Measurements from ENCODE around the gene GSS. TPM values are rescaled to one million over a fixed set of nuclear protein-coding genes. Genes with fewer than 3 reads are reported as not detected.

The GSS gene
- total RNA-seq, 6 donors from 2014 or later: 26.1 to 106 (median 34.3) TPM

- H3K36me3 ChIP-seq: no peaks in the 10 kb centered on the region
- no peak for ATAC-seq (ENCODE audit: low FRiP score in 2 of 2)
- TF ChIP-seq POLR2AphosphoS5 (IDR thresholded peaks at IDR 0.05): no peak
- TF ChIP-seq CTCF (IDR thresholded peaks at IDR 0.05): no peak
- no peak for TF ChIP-seq POLR2A (IDR thresholded peaks at IDR 0.05)
- TF ChIP-seq EP300 (IDR thresholded peaks at IDR 0.05): no peak
- DNase-seq: no peak
- H3K27me3 ChIP-seq: peaks cover 0 to 3% (median 0%) of the 10 kb centered on the region in 4 donors
- WGBS, 2 donors: 78 to 80% methylated on average over 9 to 22 of the region's 25 CpGs
- no peaks in the 10 kb centered on the region for H3K9me3 ChIP-seq
- no peak overlapping the region for H3K4me3 ChIP-seq
- no peak overlapping the region for H3K27ac ChIP-seq
- peaks cover 0 to 16% (median 1%) of the 10 kb centered on the region in 4 donors for H3K4me1 ChIP-seq
Observed at GRCh38 chr20:34985461-34986310, 30.1 kb upstream of the GSS start.

DNA sequence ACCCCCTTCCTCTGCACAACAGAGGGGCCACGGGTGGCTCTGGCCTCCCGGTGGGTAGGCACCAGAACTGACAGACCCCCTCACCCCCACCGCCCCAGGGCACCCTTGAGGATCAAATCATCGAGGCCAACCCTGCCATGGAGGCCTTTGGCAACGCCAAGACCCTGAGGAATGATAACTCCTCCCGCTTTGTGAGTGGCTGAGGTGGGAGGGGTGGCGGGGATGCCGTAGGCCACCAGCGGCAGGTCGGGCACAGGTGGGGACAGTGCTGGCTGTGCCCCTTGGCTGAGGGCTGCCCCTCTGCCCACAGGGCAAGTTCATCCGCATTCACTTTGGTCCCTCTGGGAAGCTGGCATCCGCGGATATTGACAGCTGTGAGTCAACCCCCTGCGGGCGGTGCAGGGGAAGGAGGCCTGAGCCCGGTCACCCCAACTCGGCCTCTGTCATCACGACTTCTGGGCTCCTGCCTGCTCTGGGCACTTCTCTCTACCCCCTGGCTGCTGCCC, 29.2 kb upstream of the GSS start:
- H3K36me3 ChIP-seq: no peaks in the 10 kb centered on the region
- TF ChIP-seq EP300 (IDR thresholded peaks at IDR 0.05) (no peak), POLR2AphosphoS5 (IDR thresholded peaks at IDR 0.05) (no peak), POLR2A (IDR thresholded peaks at IDR 0.05) (no peak), CTCF (IDR thresholded peaks at IDR 0.05) (no peak)
- WGBS, 2 donors: 79 to 84% methylated on average over 11 to 18 of the region's 18 CpGs
- H3K4me3 ChIP-seq: no peak overlapping the region
- H3K9me3 ChIP-seq: no peaks in the 10 kb centered on the region
- H3K27ac ChIP-seq: no peak overlapping the region
- DNase-seq (peak in 1 of 2 donors; percentile 61), ATAC-seq (ENCODE audit: low FRiP score in 2 of 2) (no peak)
- H3K27me3 ChIP-seq: peaks cover 0 to 3% (median 0%) of the 10 kb centered on the region in 4 donors
- H3K4me1 ChIP-seq: peaks cover 0 to 16% (median 1%) of the 10 kb centered on the region in 4 donors

DNA sequence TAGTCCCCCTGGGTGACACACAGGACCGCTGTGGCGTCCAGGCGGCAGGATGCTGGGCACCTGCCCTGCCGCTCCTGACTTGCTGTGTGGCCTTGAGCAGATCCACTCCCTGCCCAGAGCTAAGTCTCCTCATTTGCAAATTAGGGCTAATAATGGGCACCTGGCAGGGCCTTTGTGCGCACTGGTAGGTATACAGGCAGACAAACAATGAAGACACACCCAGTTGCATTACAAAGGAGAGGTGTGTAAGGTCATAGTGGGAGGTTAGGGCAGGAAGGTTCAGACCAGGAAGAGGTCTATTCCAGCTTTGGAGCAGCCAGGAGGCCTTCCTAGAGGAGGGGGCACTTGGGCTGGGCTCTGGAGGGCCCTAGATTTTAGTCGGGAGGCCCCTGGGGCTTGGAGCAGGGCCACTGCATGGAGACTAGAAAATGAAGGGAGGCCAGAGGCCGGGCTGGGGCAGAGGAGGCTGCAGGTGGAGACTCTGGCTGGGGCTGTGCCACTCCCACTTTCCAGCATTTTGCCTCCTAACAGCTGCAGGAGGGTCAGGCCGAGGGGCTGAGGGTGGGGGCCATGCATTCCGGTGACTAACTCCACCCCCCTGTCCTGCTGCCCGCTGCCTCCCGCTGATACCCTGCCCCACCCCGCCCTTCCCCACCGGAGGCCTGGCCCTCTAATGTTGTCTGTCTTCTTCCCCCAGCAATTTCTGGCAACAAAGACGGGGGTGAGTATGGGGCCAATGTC, 28.6 kb upstream of the GSS start:
- Histone ChIP-seq H3K36me3 (no peaks in the 10 kb centered on the region), H3K9me3 (no peaks in the 10 kb centered on the region), H3K4me3 (no peak overlapping the region), H3K4me1 (peaks cover 0 to 16% (median 1%) of the 10 kb centered on the region in 4 donors), H3K27me3 (peaks cover 0 to 3% (median 0%) of the 10 kb centered on the region in 4 donors), H3K27ac (no peak overlapping the region)
- TF ChIP-seq EP300 (IDR thresholded peaks at IDR 0.05) (no peak), POLR2A (IDR thresholded peaks at IDR 0.05) (no peak), POLR2AphosphoS5 (IDR thresholded peaks at IDR 0.05) (no peak), CTCF (IDR thresholded peaks at IDR 0.05) (no peak)
- ATAC-seq (ENCODE audit: low FRiP score in 2 of 2): no peak
- WGBS, 2 donors: 37 to 38% methylated on average over 8 to 13 of the region's 14 CpGs
- DNase-seq: peak in 1 of 2 donors; percentile 52

DNA sequence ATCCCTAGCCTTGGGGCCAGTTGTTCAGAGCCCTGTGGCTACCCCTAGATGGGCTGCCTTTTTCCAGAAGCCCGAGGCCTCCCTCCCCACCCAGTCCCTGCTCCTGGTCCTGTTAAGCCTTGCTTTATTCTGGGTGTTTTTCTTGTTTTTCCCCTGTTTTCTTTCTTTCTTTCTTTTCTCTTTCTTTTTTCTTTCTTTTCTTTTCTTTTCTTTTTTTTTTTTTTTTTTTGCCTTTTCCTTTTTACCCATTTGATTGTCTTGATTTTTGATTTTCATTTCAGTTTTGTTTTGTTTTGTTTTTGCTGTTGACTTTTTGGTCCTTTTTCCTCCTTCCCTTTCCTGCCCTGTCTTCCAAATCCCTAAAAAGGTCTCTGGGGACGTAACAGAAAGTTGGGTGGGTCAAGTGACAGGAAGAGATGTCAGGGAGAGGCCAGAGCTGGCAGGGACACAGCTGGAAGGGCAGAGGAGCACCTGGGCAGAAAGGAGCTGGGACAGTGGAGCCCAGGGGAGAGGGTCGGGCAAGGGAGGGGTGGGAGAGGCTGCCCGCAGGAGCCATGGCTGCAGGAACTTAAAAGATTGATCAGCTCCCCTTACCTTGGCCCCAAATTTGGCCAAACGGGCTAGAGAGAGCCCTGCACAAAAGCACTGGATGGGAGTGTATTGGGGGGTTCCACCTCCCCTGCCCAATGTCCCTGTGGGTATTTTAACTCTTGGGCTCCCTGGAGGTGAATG, 27.6 kb upstream of the GSS start:
- peaks cover 0 to 16% (median 1%) of the 10 kb centered on the region in 4 donors for H3K4me1 ChIP-seq
- DNase-seq: no peak
- H3K27ac ChIP-seq: no peak overlapping the region
- no peaks in the 10 kb centered on the region for H3K36me3 ChIP-seq
- 36 to 46% methylated on average over 5 of the region's 5 CpGs for WGBS, 2 donors
- H3K9me3 ChIP-seq: no peaks in the 10 kb centered on the region
- TF ChIP-seq POLR2AphosphoS5 (IDR thresholded peaks at IDR 0.05): no peak
- TF ChIP-seq EP300 (IDR thresholded peaks at IDR 0.05): no peak
- no peak for TF ChIP-seq POLR2A (IDR thresholded peaks at IDR 0.05)
- TF ChIP-seq CTCF (IDR thresholded peaks at IDR 0.05): no peak
- no peak for ATAC-seq (ENCODE audit: low FRiP score in 2 of 2)
- H3K27me3 ChIP-seq: peaks cover 0 to 3% (median 0%) of the 10 kb centered on the region in 4 donors
- H3K4me3 ChIP-seq: no peak overlapping the region

Data from upper lobe of left lung (tissue), 6 donors.